Activated CD8-positive, alpha-beta memory T cell treated with anti-CD3 and anti-CD28 coated beads, Interleukin-2, amount 50 U/mL, for 4 hours (primary cell): Measurements from ENCODE around the gene ILKAP.

ENCODE experiments used
- DNase-seq: peaks from one replicate; pipeline ENCODE4 v3.0.0-alpha.2; 2020

The ILKAP gene

DNA sequence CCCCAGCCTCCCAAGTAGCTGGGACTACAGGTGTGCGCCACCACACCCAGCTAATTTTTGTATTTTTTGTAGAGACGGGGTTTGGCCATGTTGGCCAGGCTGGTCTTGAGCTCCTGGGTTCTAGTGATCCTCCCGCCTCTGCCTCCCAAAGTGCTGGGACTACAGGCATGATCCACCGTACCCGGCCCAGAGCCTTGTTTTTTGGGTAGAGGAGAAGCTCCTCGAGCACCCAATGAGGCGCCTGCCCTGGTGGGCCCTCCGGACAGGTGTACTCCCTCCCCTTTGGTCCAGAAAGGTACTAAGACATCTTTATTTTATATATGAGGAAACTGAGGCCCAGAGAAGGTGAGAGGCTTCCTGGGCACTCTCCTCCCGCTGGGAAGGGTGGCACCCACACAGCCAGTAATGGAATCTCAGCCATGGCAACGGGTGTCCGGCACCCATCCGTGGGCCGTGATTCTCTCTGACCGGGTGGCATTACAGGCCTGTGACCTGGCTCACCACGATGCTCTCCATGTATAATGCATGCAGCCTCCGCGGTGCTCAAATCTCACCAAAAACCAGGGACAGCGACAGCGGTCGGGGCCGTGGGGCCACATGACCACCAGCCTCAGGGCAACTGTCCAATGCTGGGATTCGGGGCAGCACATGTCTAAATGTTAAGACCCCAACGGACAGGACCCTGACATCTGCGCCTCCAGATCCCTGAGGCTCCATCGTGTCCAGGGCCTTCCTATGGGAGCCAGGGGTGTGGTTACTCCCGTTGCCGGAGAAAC is 81.8 kb downstream of the ILKAP start:
- no peak for DNase-seq

DNA sequence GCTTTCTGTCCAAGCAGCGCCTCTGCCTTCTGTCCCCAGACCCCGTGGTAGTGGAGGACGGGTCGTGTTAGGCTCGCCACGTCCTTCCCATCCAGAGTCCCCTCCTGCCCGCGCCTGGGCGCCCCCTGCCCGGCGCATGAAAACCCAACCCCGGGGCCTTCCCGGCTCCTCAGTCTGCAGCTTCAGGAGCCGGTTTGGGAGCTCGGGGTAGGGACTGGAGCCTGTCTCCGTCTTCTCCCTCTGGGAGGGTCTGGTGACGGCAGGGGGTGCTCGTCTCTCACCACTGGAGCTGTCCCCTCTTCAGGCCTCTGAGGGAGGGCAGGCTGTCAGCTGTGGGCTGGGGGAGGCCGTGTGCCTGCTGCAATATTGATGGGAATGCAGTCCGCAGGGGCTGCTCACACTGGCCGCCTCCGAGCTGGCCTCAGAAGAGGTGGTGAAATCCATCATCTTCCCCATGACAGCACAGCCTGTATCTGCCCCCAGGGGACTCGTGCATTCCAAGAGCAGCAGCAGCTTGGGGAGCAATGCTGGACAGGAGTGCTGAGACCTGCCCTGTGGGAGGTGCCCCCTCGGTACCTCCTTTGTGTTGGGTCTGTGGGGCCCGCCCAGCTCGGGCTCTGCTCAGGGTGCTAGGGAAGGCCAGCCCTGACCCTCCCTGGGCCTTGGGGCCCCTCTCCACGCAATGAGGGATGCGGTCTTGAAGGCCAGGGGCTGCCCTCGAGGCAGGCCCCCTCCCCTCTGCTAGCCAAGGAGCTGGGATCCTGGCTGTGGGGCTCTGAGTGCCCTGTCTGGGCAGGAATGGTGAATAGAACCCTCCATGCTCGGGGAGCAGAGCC is 82.8 kb downstream of the ILKAP start:
- DNase-seq: no peak
